Muscle of leg (tissue), 11 donors: Measurements from ENCODE around the gene AKT3. TPM values are rescaled to one million over a fixed set of nuclear protein-coding genes. Genes with fewer than 3 reads are reported as not detected.
A peak's percentile ranks its signal among the peaks of the same experiment; 100 is the strongest.

Experiments used
- DNase-seq: peaks from one replicate; pipeline ENCODE4 v3.0.0; 2013
- H3K27ac ChIP-seq: one replicate; pipeline ENCODE4 v1.5.1; 2013; ENCODE audit warnings: mild to moderate bottlenecking, low read length, control low read depth
- H3K27me3 ChIP-seq: one replicate; pipeline ENCODE4 v1.6.1; 2013; ENCODE audit warnings: low read length; ENCODE audit not compliant: control insufficient read depth, insufficient read depth
- H3K36me3 ChIP-seq: one replicate; pipeline ENCODE4 v1.6.1; 2013; ENCODE audit warnings: low read length; ENCODE audit not compliant: control insufficient read depth, insufficient read depth
- H3K4me1 ChIP-seq: one replicate; pipeline ENCODE4 v1.6.1; 2013; ENCODE audit warnings: low read length; ENCODE audit not compliant: control insufficient read depth, insufficient read depth
- H3K4me3 ChIP-seq: one replicate; pipeline ENCODE4 v1.5.1; 2013; ENCODE audit warnings: low read length, control low read depth
- H3K9me3 ChIP-seq: replicated peaks from 2 replicates; pipeline ENCODE4 v1.6.1; 2013; ENCODE audit warnings: low read depth, low read length; ENCODE audit not compliant: control insufficient read depth
- WGBS: methylation state at CpG from one replicate; pipeline ENCODE4 v1.1.5; 2013; ENCODE audit warnings: missing lambda C conversion rate; ENCODE audit not compliant: insufficient coverage; 5-methylcytosine and 5-hydroxymethylcytosine counted together
- polyA plus RNA-seq, 8 donors: library from polyadenylated mRNA; unstranded; fragments of 120-200 nt; gene quantifications; one replicate each; pipeline versions ENCODE4 v1.2.1 to v1.2.3, GENCODE V29; 2013; ENCODE audit warnings: inconsistent platforms in 1 of 8, low replicate concordance in 1 of 8; ENCODE audit not compliant: insufficient read length in 8 of 8, insufficient read depth in 1 of 8
- total RNA-seq: library from RNA; stranded (reverse); fragments of 120-200 nt; gene quantifications from one replicate; pipeline ENCODE4 v1.2.4, GENCODE V29; 2013

Gene AKT3
- total and polyA plus RNA-seq, 9 donors: 14.3 to 25.0 (median 19.6) TPM

DNA sequence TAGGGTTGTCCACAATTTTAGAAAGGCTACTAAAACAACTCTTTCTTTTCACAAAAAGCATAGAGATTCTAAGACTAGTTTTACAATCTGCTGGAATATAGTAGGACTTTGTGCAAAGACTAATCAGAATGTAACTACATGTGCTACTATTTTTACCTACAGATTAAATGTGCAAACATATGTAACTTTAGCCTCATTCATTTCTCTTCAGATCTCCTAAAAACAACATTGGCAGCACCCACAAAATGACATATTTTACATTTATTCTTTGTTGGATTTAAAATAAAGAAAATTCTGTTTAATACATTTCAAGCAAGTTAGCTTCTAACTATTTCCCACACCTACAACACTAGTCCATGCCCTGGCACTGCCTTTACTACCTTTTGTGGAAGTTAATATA, 292.2 kb downstream of the AKT3 start:
- Histone ChIP-seq H3K4me3 (no peak overlapping the region), H3K4me1 (no peaks in the 10 kb centered on the region), H3K27ac (no peak overlapping the region), H3K36me3 (peaks cover 9% of the 10 kb centered on the region), H3K9me3 (peaks cover 5% of the 10 kb centered on the region), H3K27me3 (no peaks in the 10 kb centered on the region)
- no peak for DNase-seq

- H3K36me3 ChIP-seq: no peaks in the 10 kb centered on the region
- no peaks in the 10 kb centered on the region for H3K9me3 ChIP-seq
- DNase-seq: peak; percentile 1
- H3K27me3 ChIP-seq: no peaks in the 10 kb centered on the region
- H3K4me3 ChIP-seq: no peak overlapping the region
- H3K4me1 ChIP-seq: no peaks in the 10 kb centered on the region
- no peak overlapping the region for H3K27ac ChIP-seq
- WGBS: no CpG with 5 or more reads among the region's 4 CpGs
Observed at GRCh38 chr1:243554686-243555085, 295.4 kb downstream of the AKT3 start.

DNA sequence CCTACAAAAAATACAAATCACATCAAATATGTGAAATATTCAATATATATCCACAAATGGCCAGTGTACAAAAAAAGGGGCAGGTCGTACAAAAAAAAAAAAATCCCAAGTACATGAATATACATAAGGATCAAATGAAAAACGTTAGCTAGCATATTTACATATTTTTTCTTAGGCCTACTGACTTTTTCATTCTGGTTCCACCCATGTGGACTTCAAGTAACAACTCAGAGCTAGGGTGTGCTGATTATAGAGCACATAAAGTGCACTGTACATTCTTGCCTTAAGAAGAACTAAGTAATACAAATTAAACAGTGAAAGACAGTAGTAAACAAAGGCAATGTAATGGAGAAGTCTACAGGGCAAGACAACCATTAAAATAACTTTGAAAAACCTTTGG, 297.0 kb downstream of the AKT3 start:
- Histone ChIP-seq H3K9me3 (no peaks in the 10 kb centered on the region), H3K27ac (no peak overlapping the region), H3K4me3 (no peak overlapping the region), H3K36me3 (no peaks in the 10 kb centered on the region), H3K4me1 (no peaks in the 10 kb centered on the region), H3K27me3 (no peaks in the 10 kb centered on the region)
- WGBS: no CpG with 5 or more reads among the region's 2 CpGs
- DNase-seq: no peak

GRCh38 chr1:243550276-243550675, 299.8 kb downstream of the AKT3 start:
- Histone ChIP-seq H3K36me3 (no peaks in the 10 kb centered on the region), H3K4me3 (no peak overlapping the region), H3K4me1 (no peaks in the 10 kb centered on the region), H3K9me3 (no peaks in the 10 kb centered on the region), H3K27ac (no peak overlapping the region), H3K27me3 (no peaks in the 10 kb centered on the region)
- no peak for DNase-seq
- no CpG with 5 or more reads among the region's 6 CpGs for WGBS

- Histone ChIP-seq H3K36me3 (no peaks in the 10 kb centered on the region), H3K27ac (no peak overlapping the region), H3K4me3 (no peak overlapping the region), H3K4me1 (no peaks in the 10 kb centered on the region), H3K27me3 (no peaks in the 10 kb centered on the region), H3K9me3 (no peaks in the 10 kb centered on the region)
- DNase-seq: no peak
Observed at GRCh38 chr1:243549791-243550190, 300.3 kb downstream of the AKT3 start.

DNA sequence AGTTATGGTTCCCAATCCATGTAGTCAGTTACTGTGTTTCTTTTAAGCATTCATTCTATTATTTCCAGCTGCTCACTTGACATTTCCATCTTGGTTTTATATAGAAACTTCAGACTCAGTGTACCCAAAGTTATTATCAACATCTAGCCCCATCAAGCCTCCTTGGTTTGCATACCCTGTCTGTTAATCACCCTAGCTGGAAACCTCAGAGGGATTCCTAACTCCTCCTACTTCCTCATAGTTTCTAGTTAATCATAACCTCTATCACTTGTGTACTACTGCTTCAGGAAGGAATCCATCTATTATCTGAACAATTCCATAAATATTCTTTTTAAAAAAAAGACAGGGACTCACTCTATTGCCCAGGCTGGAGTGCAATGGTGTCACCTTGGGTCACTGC, 300.9 kb downstream of the AKT3 start:
- Histone ChIP-seq H3K4me3 (no peak overlapping the region), H3K9me3 (no peaks in the 10 kb centered on the region)

GRCh38 chr1:243548516-243548915, 301.5 kb downstream of the AKT3 start:
- WGBS: no CpG with 5 or more reads among the region's 1 CpG
- H3K27ac ChIP-seq: no peak overlapping the region
- H3K4me1 ChIP-seq: no peaks in the 10 kb centered on the region
- peaks cover 3% of the 10 kb centered on the region for H3K36me3 ChIP-seq
- no peak for DNase-seq
- no peaks in the 10 kb centered on the region for H3K27me3 ChIP-seq
- no peak overlapping the region for H3K4me3 ChIP-seq
- H3K9me3 ChIP-seq: no peaks in the 10 kb centered on the region

More for the DNA sequence above, 300.9 kb downstream of the AKT3 start:
- no peak for DNase-seq
- Histone ChIP-seq H3K36me3 (peaks cover 3% of the 10 kb centered on the region), H3K4me1 (no peaks in the 10 kb centered on the region), H3K27ac (no peak overlapping the region), H3K27me3 (no peaks in the 10 kb centered on the region)

DNA sequence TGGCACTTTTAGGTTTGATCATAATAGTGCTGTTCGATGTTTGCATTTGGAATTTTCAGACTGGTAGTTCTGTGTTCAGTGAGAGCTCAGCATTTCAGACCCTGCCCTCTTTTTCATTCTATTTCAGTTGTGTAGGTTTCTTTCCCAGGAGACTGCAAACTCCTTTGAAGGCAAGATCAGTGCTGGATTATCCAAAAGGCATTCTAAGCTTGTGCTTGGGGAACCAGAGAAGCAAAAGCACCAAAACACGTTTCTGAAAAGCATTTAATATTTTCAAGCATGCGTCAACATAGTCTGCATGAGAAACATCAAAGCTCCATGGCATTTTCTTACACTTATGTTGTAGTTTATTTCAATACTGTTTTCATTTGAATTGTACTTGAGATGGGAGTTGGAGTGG, 302.2 kb downstream of the AKT3 start:
- H3K36me3 ChIP-seq: peaks cover 3% of the 10 kb centered on the region
- no CpG with 5 or more reads among the region's 3 CpGs for WGBS
- H3K4me3 ChIP-seq: no peak overlapping the region
- H3K27ac ChIP-seq: no peak overlapping the region
- no peak for DNase-seq
- H3K4me1 ChIP-seq: no peaks in the 10 kb centered on the region
- no peaks in the 10 kb centered on the region for H3K9me3 ChIP-seq
- no peaks in the 10 kb centered on the region for H3K27me3 ChIP-seq

- no peaks in the 10 kb centered on the region for H3K4me1 ChIP-seq
- DNase-seq: no peak
- H3K9me3 ChIP-seq: no peaks in the 10 kb centered on the region
- H3K4me3 ChIP-seq: no peak overlapping the region
- peaks cover 3% of the 10 kb centered on the region for H3K36me3 ChIP-seq
- H3K27me3 ChIP-seq: no peaks in the 10 kb centered on the region
- WGBS: no CpG with 5 or more reads among the region's 1 CpG
- no peak overlapping the region for H3K27ac ChIP-seq
Observed at GRCh38 chr1:243546457-243546856, 303.6 kb downstream of the AKT3 start.

DNA sequence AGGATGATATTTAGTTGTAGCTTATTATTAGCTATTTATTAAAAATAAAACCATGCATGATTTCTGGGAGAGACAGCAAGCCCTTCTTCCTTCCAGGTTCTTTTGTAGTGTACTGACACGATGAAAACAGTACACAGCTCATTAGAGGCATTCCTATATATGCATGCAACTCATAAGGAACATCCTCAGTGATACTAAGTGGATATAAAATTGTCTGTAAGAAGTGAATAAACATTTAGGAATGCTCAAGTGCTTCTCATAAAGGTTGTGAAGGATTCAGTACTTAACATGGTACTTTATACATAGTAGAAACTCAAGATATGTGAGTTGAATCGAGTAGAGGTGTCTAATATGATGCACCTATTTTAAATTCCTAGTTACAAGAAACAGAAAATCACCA, 306.5 kb downstream of the AKT3 start:
- Histone ChIP-seq H3K4me1 (no peaks in the 10 kb centered on the region), H3K36me3 (peaks cover 3% of the 10 kb centered on the region), H3K27me3 (no peaks in the 10 kb centered on the region), H3K4me3 (no peak overlapping the region), H3K9me3 (no peaks in the 10 kb centered on the region), H3K27ac (no peak overlapping the region)
- WGBS: no CpG with 5 or more reads among the region's 2 CpGs
- DNase-seq: no peak

- DNase-seq: no peak
- peaks cover 3% of the 10 kb centered on the region for H3K36me3 ChIP-seq
- no peaks in the 10 kb centered on the region for H3K4me1 ChIP-seq
- no peak overlapping the region for H3K27ac ChIP-seq
- H3K9me3 ChIP-seq: no peaks in the 10 kb centered on the region
- no peaks in the 10 kb centered on the region for H3K27me3 ChIP-seq
- WGBS: 60% methylated on average over 4 of the region's 7 CpGs
- H3K4me3 ChIP-seq: no peak overlapping the region
Observed at GRCh38 chr1:243542739-243543415, 307.2 kb downstream of the AKT3 start.
